AG09319 (cell line): ENCODE data around the gene NECAB3.

Experiments used
- DNase-seq: peaks from one replicate; pipeline ENCODE4 v3.0.0-alpha.2; 2010; ENCODE audit warnings: low read depth; ENCODE audit errors: extremely low read depth
- TF ChIP-seq, protein P1 (sequence below): IDR thresholded peaks from 2 replicates; pipeline ENCODE4 v1.5.1; 2011; ENCODE audit warnings: low read depth, mild to moderate bottlenecking, inconsistent platforms, low read length, moderate library complexity

The NECAB3 gene

DNA sequence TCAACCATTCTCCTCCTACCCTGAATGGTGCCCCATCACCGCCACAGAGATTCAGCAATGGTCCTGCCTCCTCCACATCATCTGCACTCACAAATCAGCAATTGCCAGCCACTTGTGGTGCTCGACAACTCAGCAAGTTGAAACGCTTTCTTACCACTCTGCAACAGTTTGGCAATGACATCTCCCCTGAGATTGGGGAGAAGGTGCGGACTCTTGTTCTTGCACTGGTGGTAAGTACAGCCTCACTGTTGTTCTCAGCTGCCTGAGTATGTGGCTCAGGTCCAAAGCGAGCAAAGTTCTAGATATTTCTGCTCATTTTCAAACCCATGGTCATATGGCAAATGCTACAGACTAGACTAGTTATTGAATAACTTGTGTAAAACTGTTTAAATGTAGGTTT lies 63.1 kb downstream of the NECAB3 start:
- no peak for DNase-seq
- TF ChIP-seq, protein P1, sequence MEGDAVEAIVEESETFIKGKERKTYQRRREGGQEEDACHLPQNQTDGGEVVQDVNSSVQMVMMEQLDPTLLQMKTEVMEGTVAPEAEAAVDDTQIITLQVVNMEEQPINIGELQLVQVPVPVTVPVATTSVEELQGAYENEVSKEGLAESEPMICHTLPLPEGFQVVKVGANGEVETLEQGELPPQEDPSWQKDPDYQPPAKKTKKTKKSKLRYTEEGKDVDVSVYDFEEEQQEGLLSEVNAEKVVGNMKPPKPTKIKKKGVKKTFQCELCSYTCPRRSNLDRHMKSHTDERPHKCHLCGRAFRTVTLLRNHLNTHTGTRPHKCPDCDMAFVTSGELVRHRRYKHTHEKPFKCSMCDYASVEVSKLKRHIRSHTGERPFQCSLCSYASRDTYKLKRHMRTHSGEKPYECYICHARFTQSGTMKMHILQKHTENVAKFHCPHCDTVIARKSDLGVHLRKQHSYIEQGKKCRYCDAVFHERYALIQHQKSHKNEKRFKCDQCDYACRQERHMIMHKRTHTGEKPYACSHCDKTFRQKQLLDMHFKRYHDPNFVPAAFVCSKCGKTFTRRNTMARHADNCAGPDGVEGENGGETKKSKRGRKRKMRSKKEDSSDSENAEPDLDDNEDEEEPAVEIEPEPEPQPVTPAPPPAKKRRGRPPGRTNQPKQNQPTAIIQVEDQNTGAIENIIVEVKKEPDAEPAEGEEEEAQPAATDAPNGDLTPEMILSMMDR: no peak

DNA sequence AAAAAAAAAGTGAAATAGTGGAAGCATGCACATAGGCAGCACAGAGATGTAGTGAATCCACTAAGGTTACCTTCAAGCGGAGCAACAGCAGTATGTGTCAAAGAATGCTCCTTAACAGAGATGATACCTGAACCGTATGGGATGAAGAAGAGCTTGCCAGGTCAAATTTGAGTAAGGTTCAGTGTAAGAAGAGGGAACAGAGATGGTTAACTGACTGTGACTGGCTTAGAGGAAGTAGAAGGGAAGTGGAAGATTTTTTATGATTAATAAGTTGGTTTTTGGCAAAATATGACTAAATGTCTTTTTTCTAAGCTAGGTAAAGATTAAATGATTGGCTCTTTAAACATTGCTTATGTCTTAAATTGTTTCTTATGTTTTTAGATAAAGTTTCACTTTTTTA lies 64.7 kb downstream of the NECAB3 start:
- DNase-seq: no peak
- TF ChIP-seq, protein P1: no peak
